H1 (cell line): ENCODE data around the gene PAPSS2. TPM values are rescaled to one million over a fixed set of nuclear protein-coding genes. Genes with fewer than 3 reads are reported as not detected.

ENCODE experiments used
- CTCF ChIA-PET: fragments of 300-600 bp; sonication (Branson Sonifier 250); formaldehyde crosslinking; loops from one replicate; lab custom pipeline; 2021; ENCODE audit not compliant: partially characterized antibody; lab: Charles Lee
- POLR2A ChIA-PET: fragments of 300-600 bp; sonication (Branson Sonifier 250); formaldehyde crosslinking; loops from one replicate; lab custom pipeline; 2021; ENCODE audit warnings: inconsistent platforms; ENCODE audit not compliant: partially characterized antibody; lab: Charles Lee
- DNase-seq, 2 experiments: peaks; one replicate each; pipeline versions ENCODE4 v3.0.0 to v3.0.0-alpha.2; 2010 to 2022; ENCODE audit warnings: low spot score in 2 of 2, low read depth in 1 of 2, mixed read lengths in 1 of 2
- FAIRE-seq: peaks from 2 replicates; lab custom pipeline; 2011; peaks lifted over from hg19 to GRCh38; lab: Jason Lieb, UNC
- H2AFZ ChIP-seq: 2 replicates; pipeline ENCODE4 v1.8.1; 2012; ENCODE audit warnings: low read length, inconsistent platforms
- H2AK5ac ChIP-seq: 2 replicates; pipeline ENCODE4 v1.6.1; 2013; ENCODE audit warnings: low read depth, low read length
- H2BK120ac ChIP-seq: replicated peaks from 2 replicates; pipeline ENCODE3; 2013; ENCODE audit warnings: low read depth, low read length, inconsistent platforms
- H2BK12ac ChIP-seq: 2 replicates; pipeline ENCODE4 v1.6.1; 2013; ENCODE audit warnings: low read depth, low read length
- H2BK15ac ChIP-seq: 2 replicates; pipeline ENCODE4 v1.6.1; 2013; ENCODE audit warnings: low read length
- H2BK20ac ChIP-seq: 2 replicates; pipeline ENCODE4 v1.6.1; 2013; ENCODE audit warnings: low read length
- H2BK5ac ChIP-seq: 2 replicates; pipeline ENCODE4 v1.6.1; 2013; ENCODE audit warnings: low read depth, low read length
- H3K14ac ChIP-seq: 2 replicates; pipeline ENCODE4 v1.6.1; 2013; ENCODE audit warnings: inconsistent platforms; ENCODE audit not compliant: insufficient read length
- H3K18ac ChIP-seq: 2 replicates; pipeline ENCODE4 v1.6.1; 2013; ENCODE audit warnings: low read length; ENCODE audit errors: extremely low read depth
- H3K23ac ChIP-seq: 2 replicates; pipeline ENCODE4 v1.6.1; 2013; ENCODE audit warnings: inconsistent platforms; ENCODE audit not compliant: insufficient read length
- H3K23me2 ChIP-seq: 2 replicates; pipeline ENCODE4 v1.6.1; 2013; ENCODE audit warnings: low read depth, low read length
- H3K27ac ChIP-seq: 2 replicates; pipeline ENCODE4 v1.6.1; 2011; ENCODE audit warnings: low read depth, low read length, inconsistent platforms
- H3K27me3 ChIP-seq, 4 experiments: replicated peaks in 1 of 4; 1 replicate in 1 of 4; 2 replicates in 3 of 4; pipeline versions ENCODE4 v1.6.1 to v1.8.1; 2011 to 2013; ENCODE audit warnings: low read length in 3 of 4, mild to moderate bottlenecking in 3 of 4, inconsistent platforms in 2 of 4, mixed read lengths in 2 of 4, moderate library complexity in 1 of 4; ENCODE audit not compliant: control insufficient read depth in 3 of 4, insufficient read depth in 3 of 4; ENCODE audit errors: extremely low read depth in 1 of 4
- H3K36me3 ChIP-seq, 4 experiments: 2 replicates each; pipeline versions ENCODE4 v1.6.1 to v1.8.1; 2011 to 2013; ENCODE audit warnings: mild to moderate bottlenecking in 4 of 4, low read length in 3 of 4, moderate library complexity in 2 of 4, control low read depth in 1 of 4, inconsistent platforms in 1 of 4; ENCODE audit not compliant: insufficient read depth in 4 of 4, control insufficient read depth in 2 of 4
- H3K4ac ChIP-seq: replicated peaks from 2 replicates; pipeline ENCODE3; 2013; ENCODE audit warnings: low read length, low read depth, mixed read lengths, inconsistent platforms; ENCODE audit not compliant: insufficient read length
- H3K4me1 ChIP-seq, 4 experiments: replicated peaks in 1 of 4; 1 replicate in 1 of 4; 2 replicates in 3 of 4; pipeline versions ENCODE4 v1.6.1 to v1.8.1; 2011 to 2013; ENCODE audit warnings: low read length in 3 of 4, inconsistent platforms in 2 of 4, mixed read lengths in 1 of 4; ENCODE audit not compliant: insufficient read depth in 4 of 4, control insufficient read depth in 3 of 4
- H3K4me2 ChIP-seq, 2 experiments: 2 replicates each; pipeline versions ENCODE4 v1.6.1 to v1.8.1; 2011 to 2013; ENCODE audit warnings: low read depth in 2 of 2, low read length in 2 of 2, control low read depth in 1 of 2, inconsistent platforms in 1 of 2, mild to moderate bottlenecking in 1 of 2; ENCODE audit not compliant: insufficient read depth in 1 of 2
- H3K4me3 ChIP-seq, 4 experiments: fragments of 200-600, 300-600 bp in 1 of 4; sonication (generic), shearing (Covaris generic), sonication (Bioruptor Twin) in 1 of 4; 2 replicates each; pipeline versions ENCODE4 v1.5.1 to v1.8.1; 2011 to 2016; ENCODE audit warnings: low read length in 4 of 4, low read depth in 3 of 4, control low read depth in 2 of 4, inconsistent platforms in 2 of 4, mild to moderate bottlenecking in 2 of 4, mixed read lengths in 1 of 4, moderate library complexity in 1 of 4; ENCODE audit not compliant: insufficient read depth in 2 of 4; ENCODE audit errors: extremely low read depth in 1 of 4
- H3K56ac ChIP-seq: replicated peaks from 2 replicates; pipeline ENCODE3; 2013; ENCODE audit warnings: low read depth, mild to moderate bottlenecking, mixed read lengths, low read length, inconsistent platforms; ENCODE audit not compliant: insufficient read length
- H3K79me1 ChIP-seq: 2 replicates; pipeline ENCODE4 v1.6.1; 2013; ENCODE audit warnings: low read depth, low read length, control low read depth
- H3K79me2 ChIP-seq, 2 experiments: 2 replicates each; pipeline versions ENCODE4 v1.6.1 to v1.8.1; 2012 to 2013; ENCODE audit warnings: low read length in 2 of 2, mild to moderate bottlenecking in 2 of 2, inconsistent platforms in 1 of 2; ENCODE audit not compliant: insufficient read depth in 2 of 2, control insufficient read depth in 1 of 2
- H3K9ac ChIP-seq, 4 experiments: replicated peaks in 1 of 4; 1 replicate in 1 of 4; 2 replicates in 3 of 4; pipeline versions ENCODE4 v1.6.1 to v1.8.1; 2011 to 2013; ENCODE audit warnings: low read depth in 3 of 4, low read length in 3 of 4, control low read depth in 2 of 4, mild to moderate bottlenecking in 2 of 4, moderate library complexity in 2 of 4, inconsistent platforms in 1 of 4; ENCODE audit errors: extremely low read depth in 1 of 4
- H3K9me3 ChIP-seq, 2 experiments: 2 replicates each; pipeline versions ENCODE4 v1.6.1 to v1.8.1; 2012 to 2013; ENCODE audit warnings: mild to moderate bottlenecking in 2 of 2, moderate library complexity in 2 of 2, control low read depth in 1 of 2, inconsistent platforms in 1 of 2, low read depth in 1 of 2, low read length in 1 of 2, mixed read lengths in 1 of 2; ENCODE audit not compliant: insufficient read depth in 2 of 2
- H4K20me1 ChIP-seq, 2 experiments: replicated peaks in 1 of 2; 2 replicates each; pipeline versions ENCODE3 to v1.8.1; 2011 to 2013; ENCODE audit warnings: inconsistent platforms in 2 of 2, low read length in 2 of 2, mild to moderate bottlenecking in 1 of 2; ENCODE audit not compliant: insufficient read depth in 2 of 2, control insufficient read depth in 1 of 2
- H4K5ac ChIP-seq: 2 replicates; pipeline ENCODE4 v1.6.1; 2013; ENCODE audit warnings: low read length, low read depth, mixed read lengths, inconsistent platforms; ENCODE audit not compliant: insufficient read length
- H4K8ac ChIP-seq: 2 replicates; pipeline ENCODE4 v1.8.0; 2013; ENCODE audit warnings: mild to moderate bottlenecking, moderate library complexity, low read length, inconsistent platforms; ENCODE audit not compliant: insufficient read depth; ENCODE audit errors: extremely low read depth
- H4K91ac ChIP-seq: replicated peaks from 2 replicates; pipeline ENCODE3; 2013; ENCODE audit warnings: low read length, mixed read lengths, inconsistent platforms; ENCODE audit not compliant: insufficient read length
- BRCA1 ChIP-seq: IDR thresholded peaks from 2 replicates; pipeline ENCODE4 v1.6.1; 2012; ENCODE audit warnings: low read depth, low read length, improper control_type of control experiment
- CBX8 ChIP-seq: fragments of 300-800, 300-1000 bp; sonication (generic); IDR thresholded peaks from 2 replicates; pipeline ENCODE4 v1.7.1; 2016; ENCODE audit warnings: low read depth, low read length, borderline replicate concordance
- CHD1 ChIP-seq: IDR thresholded peaks from 2 replicates; pipeline ENCODE4 v1.6.1; 2012; ENCODE audit warnings: low read depth, low read length, improper control_type of control experiment
- CHD2 ChIP-seq: IDR thresholded peaks from 2 replicates; pipeline ENCODE4 v1.6.1; 2012; ENCODE audit warnings: low read length, improper control_type of control experiment
- GTF2F1 ChIP-seq: IDR thresholded peaks from 2 replicates; pipeline ENCODE4 v1.6.1; 2012; ENCODE audit warnings: low read depth, low read length, improper control_type of control experiment, borderline replicate concordance
- MAFK ChIP-seq: IDR thresholded peaks from 2 replicates; pipeline ENCODE4 v1.6.1; 2012; ENCODE audit warnings: low read depth, mild to moderate bottlenecking, improper control_type of control experiment, low read length
- POLR2A ChIP-seq, 2 experiments: IDR thresholded peaks; 1 replicate in 1 of 2; 2 replicates in 1 of 2; pipeline ENCODE4 v1.6.1; 2011; ENCODE audit warnings: low read depth in 2 of 2, low read length in 2 of 2, mild to moderate bottlenecking in 2 of 2; ENCODE audit errors: control extremely low read depth in 1 of 2
- RBBP5 ChIP-seq: IDR thresholded peaks from 2 replicates; pipeline ENCODE4 v1.7.1; 2012; ENCODE audit warnings: low read depth, mild to moderate bottlenecking, inconsistent platforms, low read length, moderate library complexity, borderline replicate concordance
- RNF2 ChIP-seq: fragments of 200-900, 300-1000 bp; sonication (generic); IDR thresholded peaks from 2 replicates; pipeline ENCODE4 v1.7.1; 2016; ENCODE audit warnings: borderline replicate concordance, low read depth, mild to moderate bottlenecking, antibody characterized with exemption, low read length; ENCODE audit not compliant: poor library complexity, severe bottlenecking; ENCODE audit errors: missing control alignments
- SP2 ChIP-seq: IDR thresholded peaks from 2 replicates; pipeline ENCODE4 v1.6.1; 2012; ENCODE audit warnings: mild to moderate bottlenecking, low read length, inconsistent platforms
- TAF1 ChIP-seq: IDR thresholded peaks from 2 replicates; pipeline ENCODE4 v1.6.1; 2011; ENCODE audit warnings: mild to moderate bottlenecking, low read depth, low read length
- TBP ChIP-seq: IDR thresholded peaks from 2 replicates; pipeline ENCODE4 v1.6.1; 2011; ENCODE audit warnings: low read depth, low read length, improper control_type of control experiment
- TEAD4 ChIP-seq: IDR thresholded peaks from 2 replicates; pipeline ENCODE4 v1.6.1; 2012; ENCODE audit warnings: low read depth, low read length, inconsistent platforms, mixed read lengths
- USF2 ChIP-seq: IDR thresholded peaks from 2 replicates; pipeline ENCODE4 v1.6.1; 2011; ENCODE audit warnings: low read length, improper control_type of control experiment
- WGBS, 2 experiments: shearing (Covaris generic) in 1 of 2; methylation state at CpG; one replicate each; pipeline versions ENCODE4 v1.1.6 to v1.1.7; 2013 to 2015; ENCODE audit warnings: low lambda C conversion rate in 2 of 2, mixed read lengths in 2 of 2, inconsistent platforms in 1 of 2, low coverage in 1 of 2, missing lambda C conversion rate in 1 of 2; ENCODE audit not compliant: insufficient replicate concordance in 2 of 2, insufficient coverage in 1 of 2, insufficient read length in 1 of 2; ENCODE audit errors: extremely low coverage in 1 of 2, missing lambda C conversion rate in 1 of 2; 5-methylcytosine and 5-hydroxymethylcytosine counted together
- polyA plus RNA-seq, 7 experiments: library from polyadenylated mRNA; depleted of rRNA in 3 of 7; stranded (reverse) in 5 of 7; unstranded in 2 of 7; fragments of >200 nt in 5 of 7; fragments of 200-250 nt in 2 of 7; gene quantifications; 1 replicate in 5 of 7; 2 replicates in 1 of 7; 4 replicates in 1 of 7; pipeline versions ENCODE4 v1.2.1 to v1.2.3, GENCODE V29; 2011 to 2013; ENCODE audit warnings: missing spikeins in 2 of 7, mixed read lengths in 2 of 7
- total RNA-seq: library from RNA; stranded (reverse); fragmentation: NEBNext Ultra II Directional; extraction: Animal tissue kit (Norgen Biotek cat#: 25700); gene quantifications from 2 replicates; pipeline ENCODE4 v1.2.1, GENCODE V29; 2021

Gene PAPSS2
- total and polyA plus RNA-seq, 2 of the 8 experiments (the other 6 are each of a cell fraction or from before 2014, with no cell fraction given) = 7.6 to 20.2 TPM

GRCh38 chr10:87761153-87761552, 101.5 kb downstream of the PAPSS2 start:
- no peak overlapping the region for H3K23ac ChIP-seq
- H2AK5ac ChIP-seq = no peak overlapping the region
- no peak for DNase-seq
- POLR2A ChIA-PET = interaction anchor here (0.8 kb wide), 1 partner anchor 13 kb away, joined by 3 read pairs; no protein-coding TSS in a partner anchor
- H3K27me3 ChIP-seq = no peaks in the 10 kb centered on the region
- H3K9me3 ChIP-seq = no peaks in the 10 kb centered on the region
- peaks cover 0 to 10% (median 0%) of the 10 kb centered on the region in 4 experiments; a peak in 4 of 8 replicates for H3K36me3 ChIP-seq
- H3K27ac ChIP-seq = no peak overlapping the region
- H2BK120ac ChIP-seq = no peak overlapping the region
- no peak for FAIRE-seq
- H3K4me1 ChIP-seq = no peaks in the 10 kb centered on the region
- no peak overlapping the region for H4K91ac ChIP-seq
- no peaks in the 10 kb centered on the region for H3K79me2 ChIP-seq
- WGBS, 2 experiments = 94% methylated on average over 4 of the region's 4 CpGs; no CpG with 5 or more reads in 1 of the 2 experiments
- H3K9ac ChIP-seq = no peak overlapping the region
- H2BK12ac ChIP-seq = no peak overlapping the region
- H3K4ac ChIP-seq = no peak overlapping the region
- no peak overlapping the region for H2AFZ ChIP-seq
- H3K14ac ChIP-seq = no peak overlapping the region
- no peaks in the 10 kb centered on the region for H3K79me1 ChIP-seq
- H2BK15ac ChIP-seq = no peak overlapping the region
- H4K5ac ChIP-seq = no peak overlapping the region
- no peaks in the 10 kb centered on the region for H3K23me2 ChIP-seq
- H3K56ac ChIP-seq = no peak overlapping the region
- H3K4me2 ChIP-seq = no peak overlapping the region
- H3K4me3 ChIP-seq = no peak overlapping the region
- H2BK5ac ChIP-seq = no peak overlapping the region
- H4K20me1 ChIP-seq = no peaks in the 10 kb centered on the region
- no peak overlapping the region for H4K8ac ChIP-seq
- H3K18ac ChIP-seq = no peak overlapping the region
- CTCF ChIA-PET = interaction anchor here (0.7 to 5.0 kb wide), 3 partner anchors 10 to 223 kb away, joined by 3 to 27 read pairs (median 6); no protein-coding TSS in a partner anchor
- H2BK20ac ChIP-seq = no peak overlapping the region
- TF ChIP-seq CBX8 (no peak), USF2 (no peak), CHD2 (no peak), RBBP5 (no peak), POLR2A (IDR thresholded peaks at IDR 0.05; ENCODE audit: control extremely low read depth in 1 of 2, low read depth in 2 of 2, low read length in 2 of 2) (no peak), TBP (no peak), TEAD4 (no peak), GTF2F1 (no peak), SP2 (no peak), BRCA1 (no peak), CHD1 (no peak), RNF2 (no peak), TAF1 (no peak), MAFK (no peak)
